Measurements from ENCODE around the gene OR51E1.

Gene OR51E1

DNA sequence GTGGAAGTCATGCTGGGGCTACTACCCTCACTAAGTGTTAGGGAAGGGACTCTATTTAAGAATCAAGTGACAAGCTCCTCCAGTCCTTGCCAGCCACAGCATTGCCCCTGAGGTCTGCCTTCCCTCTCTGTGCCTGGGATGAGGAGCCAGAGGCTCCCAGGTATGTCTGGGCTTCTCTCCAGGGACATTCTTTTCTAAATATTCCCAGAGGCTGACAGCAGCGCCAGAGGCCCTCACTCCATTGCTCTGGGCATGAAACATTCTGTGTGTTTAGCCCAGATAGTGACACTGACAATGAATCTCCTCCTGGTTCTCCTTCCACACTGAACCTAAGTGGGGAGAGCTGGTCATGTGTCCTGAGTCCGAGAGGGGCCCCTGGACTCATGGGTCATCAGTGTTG is 2.2 kb downstream of the OR51E1 start:
- Histone ChIP-seq H3K9me2 (replicated peaks; ENCODE audit: insufficient read depth, low read length) (no peaks in the 10 kb centered on the region), H3F3A (ENCODE audit: insufficient read depth) (no peaks in the 10 kb centered on the region), H3K79me2 (ENCODE audit: insufficient read depth, low read length) (no peaks in the 10 kb centered on the region), H3K4me3 (ENCODE audit: insufficient read depth, low read length, poor library complexity, severe bottlenecking) (no peak overlapping the region), H3K27ac (ENCODE audit: low read depth, low read length) (no peak overlapping the region), H4K20me1 (ENCODE audit: low read depth, low read length) (no peaks in the 10 kb centered on the region), H3K4me2 (ENCODE audit: low read depth, low read length, poor library complexity, severe bottlenecking) (no peak overlapping the region), H3K9me3 (ENCODE audit: insufficient read depth, low read length) (no peaks in the 10 kb centered on the region), H3K9ac (ENCODE audit: low read length) (no peak overlapping the region), H3K27me3 (ENCODE audit: low read length) (no peaks in the 10 kb centered on the region), H2AFZ (ENCODE audit: low read depth, low read length, severe bottlenecking) (no peak overlapping the region), H3K36me3 (ENCODE audit: low read length) (no peaks in the 10 kb centered on the region)
- TF ChIP-seq EZH2phosphoT487 (conservative IDR thresholded peaks at IDR 0.05; ENCODE audit: low read length), result no peak
- TF ChIP-seq, protein P1, sequence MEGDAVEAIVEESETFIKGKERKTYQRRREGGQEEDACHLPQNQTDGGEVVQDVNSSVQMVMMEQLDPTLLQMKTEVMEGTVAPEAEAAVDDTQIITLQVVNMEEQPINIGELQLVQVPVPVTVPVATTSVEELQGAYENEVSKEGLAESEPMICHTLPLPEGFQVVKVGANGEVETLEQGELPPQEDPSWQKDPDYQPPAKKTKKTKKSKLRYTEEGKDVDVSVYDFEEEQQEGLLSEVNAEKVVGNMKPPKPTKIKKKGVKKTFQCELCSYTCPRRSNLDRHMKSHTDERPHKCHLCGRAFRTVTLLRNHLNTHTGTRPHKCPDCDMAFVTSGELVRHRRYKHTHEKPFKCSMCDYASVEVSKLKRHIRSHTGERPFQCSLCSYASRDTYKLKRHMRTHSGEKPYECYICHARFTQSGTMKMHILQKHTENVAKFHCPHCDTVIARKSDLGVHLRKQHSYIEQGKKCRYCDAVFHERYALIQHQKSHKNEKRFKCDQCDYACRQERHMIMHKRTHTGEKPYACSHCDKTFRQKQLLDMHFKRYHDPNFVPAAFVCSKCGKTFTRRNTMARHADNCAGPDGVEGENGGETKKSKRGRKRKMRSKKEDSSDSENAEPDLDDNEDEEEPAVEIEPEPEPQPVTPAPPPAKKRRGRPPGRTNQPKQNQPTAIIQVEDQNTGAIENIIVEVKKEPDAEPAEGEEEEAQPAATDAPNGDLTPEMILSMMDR (IDR thresholded peaks at IDR 0.05; ENCODE audit: insufficient read depth, low read length, poor library complexity, severe bottlenecking), result no peak

DNA sequence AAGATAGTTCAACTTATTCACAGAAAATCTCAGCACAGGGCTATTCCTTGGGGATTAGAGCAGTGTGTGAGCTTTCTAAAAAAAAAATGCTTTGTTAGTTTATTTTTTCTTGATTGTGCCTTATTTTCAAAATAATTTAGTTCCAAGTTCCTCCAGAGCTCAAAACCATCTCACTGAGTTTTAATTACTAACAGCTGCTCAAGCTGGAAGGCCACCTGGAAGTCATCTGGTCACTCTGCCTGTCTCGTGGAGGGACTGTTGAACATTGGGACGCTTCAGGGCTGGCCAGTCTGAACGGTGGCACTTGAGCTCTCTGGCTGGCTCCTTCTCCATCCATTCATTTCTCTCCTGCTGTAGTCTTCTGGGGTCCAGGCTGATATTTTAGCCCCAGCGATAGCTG is 4.0 kb downstream of the OR51E1 start:
- Histone ChIP-seq H3K9me2 (replicated peaks; ENCODE audit: insufficient read depth, low read length) (no peaks in the 10 kb centered on the region), H4K20me1 (ENCODE audit: low read depth, low read length) (no peaks in the 10 kb centered on the region), H3K27ac (ENCODE audit: low read depth, low read length) (no peak overlapping the region), H3K4me2 (ENCODE audit: low read depth, low read length, poor library complexity, severe bottlenecking) (no peak overlapping the region), H3K4me3 (ENCODE audit: insufficient read depth, low read length, poor library complexity, severe bottlenecking) (no peak overlapping the region), H3K27me3 (ENCODE audit: low read length) (no peaks in the 10 kb centered on the region), H3K9me3 (ENCODE audit: insufficient read depth, low read length) (no peaks in the 10 kb centered on the region), H3F3A (ENCODE audit: insufficient read depth) (no peaks in the 10 kb centered on the region), H3K9ac (ENCODE audit: low read length) (no peak overlapping the region), H2AFZ (ENCODE audit: low read depth, low read length, severe bottlenecking) (no peak overlapping the region), H3K79me2 (ENCODE audit: insufficient read depth, low read length) (no peaks in the 10 kb centered on the region), H3K36me3 (ENCODE audit: low read length) (no peaks in the 10 kb centered on the region)
- no peak for TF ChIP-seq EZH2phosphoT487 (conservative IDR thresholded peaks at IDR 0.05; ENCODE audit: low read length)
- TF ChIP-seq, protein P1 (IDR thresholded peaks at IDR 0.05; ENCODE audit: insufficient read depth, low read length, poor library complexity, severe bottlenecking), result no peak

DNA sequence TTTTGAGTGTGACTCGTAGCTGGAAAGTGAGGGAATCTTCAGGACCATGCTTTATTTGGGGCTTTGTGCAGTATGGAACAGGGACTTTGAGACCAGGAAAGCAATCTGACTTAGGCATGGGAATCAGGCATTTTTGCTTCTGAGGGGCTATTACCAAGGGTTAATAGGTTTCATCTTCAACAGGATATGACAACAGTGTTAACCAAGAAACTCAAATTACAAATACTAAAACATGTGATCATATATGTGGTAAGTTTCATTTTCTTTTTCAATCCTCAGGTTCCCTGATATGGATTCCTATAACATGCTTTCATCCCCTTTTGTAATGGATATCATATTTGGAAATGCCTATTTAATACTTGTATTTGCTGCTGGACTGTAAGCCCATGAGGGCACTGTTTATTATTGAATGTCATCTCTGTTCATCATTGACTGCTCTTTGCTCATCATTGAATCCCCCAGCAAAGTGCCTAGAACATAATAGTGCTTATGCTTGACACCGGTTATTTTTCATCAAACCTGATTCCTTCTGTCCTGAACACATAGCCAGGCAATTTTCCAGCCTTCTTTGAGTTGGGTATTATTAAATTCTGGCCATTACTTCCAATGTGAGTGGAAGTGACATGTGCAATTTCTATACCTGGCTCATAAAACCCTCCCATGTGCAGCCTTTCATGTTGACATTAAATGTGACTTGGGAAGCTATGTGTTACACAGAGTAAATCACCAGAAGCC is 11.0 kb downstream of the OR51E1 start:
- Histone ChIP-seq H3K27me3 (ENCODE audit: low read length) (no peaks in the 10 kb centered on the region), H3K9me2 (replicated peaks; ENCODE audit: insufficient read depth, low read length) (no peaks in the 10 kb centered on the region), H2AFZ (ENCODE audit: low read depth, low read length, severe bottlenecking) (no peak overlapping the region), H3K4me2 (ENCODE audit: low read depth, low read length, poor library complexity, severe bottlenecking) (no peak overlapping the region), H3K9me3 (ENCODE audit: insufficient read depth, low read length) (no peaks in the 10 kb centered on the region), H3K36me3 (ENCODE audit: low read length) (no peaks in the 10 kb centered on the region), H4K20me1 (ENCODE audit: low read depth, low read length) (no peaks in the 10 kb centered on the region), H3F3A (ENCODE audit: insufficient read depth) (no peaks in the 10 kb centered on the region), H3K79me2 (ENCODE audit: insufficient read depth, low read length) (no peaks in the 10 kb centered on the region), H3K4me3 (ENCODE audit: insufficient read depth, low read length, poor library complexity, severe bottlenecking) (no peak overlapping the region), H3K9ac (ENCODE audit: low read length) (no peak overlapping the region), H3K27ac (ENCODE audit: low read depth, low read length) (no peak overlapping the region)
- TF ChIP-seq, protein P1 (IDR thresholded peaks at IDR 0.05; ENCODE audit: insufficient read depth, low read length, poor library complexity, severe bottlenecking), result no peak
- TF ChIP-seq EZH2phosphoT487 (conservative IDR thresholded peaks at IDR 0.05; ENCODE audit: low read length), result no peak
